Ascending aorta (tissue), 2 donors: ENCODE results near the gene ARL15. TPM values are rescaled to one million over a fixed set of nuclear protein-coding genes. Genes with fewer than 3 reads are reported as not detected.

Experiments used
- DNase-seq, 2 donors: peaks; one replicate each; pipeline ENCODE4 v3.0.0-alpha.2; 2019; ENCODE audit warnings: low spot score in 2 of 2
- H3K27ac ChIP-seq, 2 donors: fragments of 200-600 bp; sonication (generic); one replicate each; pipeline ENCODE4 v1.5.1; 2016 to 2017; ENCODE audit warnings: mild to moderate bottlenecking in 1 of 2
- H3K27me3 ChIP-seq: fragments of 200-600 bp; sonication (generic); one replicate; pipeline ENCODE4 v1.5.1; 2017
- H3K36me3 ChIP-seq, 2 donors: fragments of 200-600 bp; sonication (generic); one replicate each; pipeline ENCODE4 v1.5.1; 2016
- H3K4me1 ChIP-seq, 2 donors: fragments of 200-600 bp; sonication (generic); one replicate each; pipeline ENCODE4 v1.5.1; 2016 to 2017; ENCODE audit warnings: mild to moderate bottlenecking in 1 of 2
- H3K4me3 ChIP-seq, 2 donors: fragments of 200-600 bp; sonication (generic); one replicate each; pipeline ENCODE4 v1.5.1; 2016 to 2017; ENCODE audit warnings: mild to moderate bottlenecking in 1 of 2
- H3K9me3 ChIP-seq, 2 donors: fragments of 200-600 bp; sonication (generic); one replicate each; pipeline ENCODE4 v1.5.1; 2016
- intact Hi-C: fragments of 100-400 bp; cut with DNase I; formaldehyde crosslinking; loops from one replicate; pipeline ENCODE4 v1.15.1; 2023
- total RNA-seq: library from RNA; depleted of rRNA; stranded (reverse); fragments of >200 nt; gene quantifications from one replicate; pipeline ENCODE4 v1.1.0, GENCODE V29; 2016
- TF ChIP-seq, protein P1 (sequence below), 3 experiments: fragments of 200-600 bp in 2 of 3; fragments of 450-650 bp in 1 of 3; sonication (generic) in 2 of 3; IDR thresholded peaks; one replicate each; pipeline ENCODE4 v1.5.1; 2016 to 2019; ENCODE audit warnings: antibody characterized with exemption in 3 of 3, mild to moderate bottlenecking in 1 of 3, moderate library complexity in 1 of 3

Gene ARL15
- total RNA-seq, 1 donor from 2014 or later: 12.5 TPM

DNA sequence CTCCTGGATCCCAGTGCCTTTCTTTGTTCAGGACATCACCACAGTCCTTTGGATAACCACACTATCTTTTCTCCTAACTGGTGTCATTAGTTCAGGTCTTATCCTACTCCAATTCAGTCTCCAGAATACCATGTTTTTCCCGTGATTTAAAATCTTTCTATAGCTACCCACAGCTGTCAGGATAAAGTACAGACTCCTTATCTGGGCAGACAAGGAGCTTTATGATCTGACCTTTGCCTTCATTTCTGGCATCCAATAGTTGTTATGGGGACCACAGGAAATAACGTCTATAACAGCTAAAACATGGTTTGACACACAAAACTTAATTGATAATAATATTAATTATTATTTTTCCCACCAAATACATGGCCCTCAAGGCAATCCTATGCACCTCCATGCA is 125.6 kb downstream of the ARL15 start:
- Histone ChIP-seq H3K9me3 (no peaks in the 10 kb centered on the region), H3K36me3 (no peaks in the 10 kb centered on the region), H3K4me1 (peaks cover 0 to 3% of the 10 kb centered on the region in 2 donors), H3K4me3 (no peak overlapping the region), H3K27ac (no peak overlapping the region), H3K27me3 (no peaks in the 10 kb centered on the region)
- intact Hi-C loops: no loop called here
- TF ChIP-seq, protein P1, sequence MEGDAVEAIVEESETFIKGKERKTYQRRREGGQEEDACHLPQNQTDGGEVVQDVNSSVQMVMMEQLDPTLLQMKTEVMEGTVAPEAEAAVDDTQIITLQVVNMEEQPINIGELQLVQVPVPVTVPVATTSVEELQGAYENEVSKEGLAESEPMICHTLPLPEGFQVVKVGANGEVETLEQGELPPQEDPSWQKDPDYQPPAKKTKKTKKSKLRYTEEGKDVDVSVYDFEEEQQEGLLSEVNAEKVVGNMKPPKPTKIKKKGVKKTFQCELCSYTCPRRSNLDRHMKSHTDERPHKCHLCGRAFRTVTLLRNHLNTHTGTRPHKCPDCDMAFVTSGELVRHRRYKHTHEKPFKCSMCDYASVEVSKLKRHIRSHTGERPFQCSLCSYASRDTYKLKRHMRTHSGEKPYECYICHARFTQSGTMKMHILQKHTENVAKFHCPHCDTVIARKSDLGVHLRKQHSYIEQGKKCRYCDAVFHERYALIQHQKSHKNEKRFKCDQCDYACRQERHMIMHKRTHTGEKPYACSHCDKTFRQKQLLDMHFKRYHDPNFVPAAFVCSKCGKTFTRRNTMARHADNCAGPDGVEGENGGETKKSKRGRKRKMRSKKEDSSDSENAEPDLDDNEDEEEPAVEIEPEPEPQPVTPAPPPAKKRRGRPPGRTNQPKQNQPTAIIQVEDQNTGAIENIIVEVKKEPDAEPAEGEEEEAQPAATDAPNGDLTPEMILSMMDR (IDR thresholded peaks at IDR 0.05): no peak
- DNase-seq: no peak

GRCh38 chr5:54180630-54181031 is 129.7 kb downstream of the ARL15 start:
- intact Hi-C loops: no loop called here
- Histone ChIP-seq H3K4me1 (peaks cover 3% of the 10 kb centered on the region in 2 donors), H3K4me3 (no peak overlapping the region), H3K27me3 (no peaks in the 10 kb centered on the region), H3K27ac (no peak overlapping the region), H3K9me3 (no peaks in the 10 kb centered on the region), H3K36me3 (no peaks in the 10 kb centered on the region)
- no peak for DNase-seq
- TF ChIP-seq, protein P1 (IDR thresholded peaks at IDR 0.05): no peak

GRCh38 chr5:54178991-54179390 is 131.4 kb downstream of the ARL15 start:
- TF ChIP-seq, protein P1 (IDR thresholded peaks at IDR 0.05): no peak
- H3K36me3 ChIP-seq: no peaks in the 10 kb centered on the region
- DNase-seq: no peak
- no peaks in the 10 kb centered on the region for H3K9me3 ChIP-seq
- no peak overlapping the region for H3K4me3 ChIP-seq
- peaks cover 3% of the 10 kb centered on the region in 2 donors for H3K4me1 ChIP-seq
- no peaks in the 10 kb centered on the region for H3K27me3 ChIP-seq
- no peak overlapping the region for H3K27ac ChIP-seq
- intact Hi-C loops: no loop called here

DNA sequence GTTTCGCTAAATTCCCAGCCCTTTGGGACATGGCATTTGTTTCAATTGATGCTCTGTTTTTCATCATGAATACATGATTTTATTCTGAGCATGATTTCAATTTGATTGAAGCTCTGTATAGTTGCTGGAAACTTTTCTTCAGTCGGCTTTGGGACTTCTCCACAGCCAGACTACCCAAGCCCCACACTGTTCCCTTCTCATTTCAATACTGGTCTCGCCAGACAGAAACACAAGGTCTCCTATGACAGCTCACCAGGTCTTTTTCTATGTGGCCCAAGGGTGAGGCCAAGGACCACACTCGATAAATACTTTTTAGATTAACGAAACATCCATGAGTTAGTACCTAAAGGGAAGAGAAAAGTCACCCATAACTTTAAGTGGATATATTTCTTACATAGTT is 132.2 kb downstream of the ARL15 start:
- TF ChIP-seq, protein P1 (IDR thresholded peaks at IDR 0.05): no peak
- H3K9me3 ChIP-seq: no peaks in the 10 kb centered on the region
- peaks cover 3% of the 10 kb centered on the region in 2 donors for H3K4me1 ChIP-seq
- peak overlapping the region in 1 of 2 donors; percentile 50 for H3K27ac ChIP-seq
- peak overlapping the region in 1 of 2 donors; percentile 35 for H3K4me3 ChIP-seq
- no peaks in the 10 kb centered on the region for H3K27me3 ChIP-seq
- intact Hi-C loops: no loop called here
- H3K36me3 ChIP-seq: no peaks in the 10 kb centered on the region
- no peak for DNase-seq

DNA sequence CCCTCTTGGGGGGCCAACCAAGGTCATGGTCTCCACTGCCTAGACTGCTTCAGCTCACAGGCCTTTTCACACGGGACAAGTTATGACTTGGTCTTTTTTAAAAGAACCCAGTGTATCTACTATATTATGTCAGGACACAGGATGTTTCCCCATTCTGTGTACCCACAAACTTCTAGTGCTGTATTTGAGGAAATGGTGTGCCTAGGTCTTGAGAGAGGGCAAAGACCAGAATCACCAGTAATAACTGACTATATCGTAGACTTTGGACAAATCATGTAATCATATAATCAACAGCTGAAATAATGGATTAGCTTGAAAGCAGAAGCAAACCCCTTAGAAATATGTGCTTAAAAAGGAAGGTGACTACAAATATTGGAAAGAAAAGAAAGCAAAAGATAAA is 133.3 kb downstream of the ARL15 start:
- no peak overlapping the region for H3K4me3 ChIP-seq
- peak overlapping the region in 1 of 2 donors; percentile 50 for H3K27ac ChIP-seq
- H3K9me3 ChIP-seq: no peaks in the 10 kb centered on the region
- DNase-seq: no peak
- H3K4me1 ChIP-seq: peaks cover 3% of the 10 kb centered on the region in 2 donors
- TF ChIP-seq, protein P1 (IDR thresholded peaks at IDR 0.05): no peak
- H3K27me3 ChIP-seq: no peaks in the 10 kb centered on the region
- intact Hi-C loops: no loop called here
- no peaks in the 10 kb centered on the region for H3K36me3 ChIP-seq
